NCI-H2171 (cell line): ENCODE measurements around the gene LRP8.

ENCODE experiments used
- DNase-seq: peaks from one replicate; lab custom pipeline; 2025; lab: John Stamatoyannopoulos, UW

LRP8 gene

GRCh38 chr1:53328009-53328461 lies at the start of gene LRP8:
Gene LRP8, minus strand, starts transcription at chr1:53328070. Its CDS starts 158 bp downstream, at chr1:53327912.
- DNase-seq, result peak; percentile 63

DNA sequence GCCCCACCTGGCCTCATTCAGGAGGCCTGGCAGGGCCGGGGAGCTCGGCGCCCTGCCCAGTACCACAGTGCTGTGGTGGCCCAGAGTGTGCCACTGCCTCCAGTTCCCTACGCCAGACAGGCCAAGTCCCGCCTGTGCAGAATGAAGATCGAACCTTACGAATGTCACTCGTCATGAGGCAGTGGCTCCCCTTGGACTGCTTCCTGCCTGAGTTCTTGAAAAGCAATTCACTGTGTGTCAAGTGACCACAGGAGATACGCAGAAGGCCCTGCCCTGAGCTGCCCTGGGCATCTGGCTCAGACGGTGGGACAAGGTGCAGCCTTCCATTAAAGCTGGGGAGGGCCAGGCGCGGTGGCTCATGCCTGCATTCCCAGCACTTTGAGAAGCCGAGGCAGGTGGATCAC lies 49.6 kb upstream of the LRP8 start:
- DNase-seq, result no peak

GRCh38 chr1:53376742-53377437 lies 49.0 kb upstream of the LRP8 start:
- DNase-seq, result no peak

- peak; percentile 95 for DNase-seq
Measured at GRCh38 chr1:53376041-53376461, 48.2 kb upstream of the LRP8 start.

GRCh38 chr1:53375440-53375839 lies 47.6 kb upstream of the LRP8 start:
- no peak for DNase-seq

DNA sequence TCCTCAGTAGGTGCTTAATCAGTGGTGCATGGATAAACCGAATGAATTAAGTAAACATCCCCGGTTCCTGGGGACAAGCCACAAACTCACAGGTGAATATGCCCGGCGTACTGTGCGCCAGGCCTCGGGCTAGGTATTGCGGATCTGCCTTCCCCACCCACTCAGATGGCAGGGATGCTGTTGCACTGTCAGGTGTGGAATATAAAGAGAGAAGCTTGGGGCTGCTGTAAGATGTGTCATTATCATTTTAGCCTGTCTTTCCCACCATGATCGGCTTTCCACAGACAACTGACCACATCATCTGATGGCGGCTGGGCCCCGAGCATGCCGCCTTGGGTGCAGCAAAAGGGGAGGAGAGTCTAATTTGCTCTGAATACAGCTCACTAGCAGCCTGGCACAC lies 45.4 kb upstream of the LRP8 start:
- no peak for DNase-seq

GRCh38 chr1:53372501-53372951 lies 44.7 kb upstream of the LRP8 start:
- no peak for DNase-seq

GRCh38 chr1:53371851-53372250 lies 44.0 kb upstream of the LRP8 start:
- no peak for DNase-seq

GRCh38 chr1:53371121-53371666 lies 43.3 kb upstream of the LRP8 start:
- DNase-seq, result no peak

DNA sequence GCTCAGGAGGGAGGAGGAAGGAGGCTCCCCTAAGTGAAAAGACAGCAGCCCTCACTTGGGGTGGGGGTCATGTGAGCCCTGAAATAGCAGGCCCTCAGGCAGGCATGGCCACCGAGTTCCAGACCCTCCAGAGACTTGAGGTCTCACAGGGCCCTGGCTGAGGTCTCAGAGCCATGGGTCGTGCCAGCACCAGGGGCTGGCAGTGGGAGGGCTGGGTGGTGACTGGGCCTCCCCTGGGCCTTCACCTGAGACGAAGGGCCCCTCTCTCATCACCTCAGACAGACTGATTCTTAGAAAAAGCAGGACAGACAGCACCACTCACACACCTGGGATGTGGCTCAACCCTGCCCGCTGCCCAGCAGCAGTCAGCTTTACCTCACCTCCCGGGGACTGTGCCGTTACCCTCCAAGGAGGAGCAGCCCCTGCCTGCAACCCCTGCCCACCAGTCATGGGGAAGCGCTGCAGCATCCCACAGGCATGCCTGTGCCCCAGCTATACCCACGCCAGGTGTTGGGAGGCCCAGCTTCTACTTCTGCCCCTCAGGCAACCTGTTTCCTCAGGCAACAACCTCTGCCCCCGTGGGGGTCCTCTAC lies 42.6 kb upstream of the LRP8 start:
- no peak for DNase-seq

DNA sequence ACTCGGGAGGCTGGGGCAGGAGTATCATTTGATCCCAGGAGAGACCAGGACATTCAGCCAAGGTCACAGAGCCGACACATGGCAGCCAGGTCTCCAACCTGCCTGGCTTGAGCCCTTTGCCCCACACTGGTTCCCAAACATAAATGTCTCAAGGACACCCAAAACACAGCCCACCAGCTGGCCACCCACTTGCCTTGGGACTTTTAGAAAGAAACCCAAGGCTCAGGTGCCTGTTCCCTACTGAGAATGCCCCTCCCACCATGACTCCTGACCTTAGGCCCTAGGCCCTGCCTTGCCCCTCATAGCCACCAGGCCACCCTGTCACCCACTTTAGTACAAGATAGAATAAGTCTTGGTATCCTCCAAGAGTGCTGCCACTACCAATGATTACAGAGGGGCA lies 41.9 kb upstream of the LRP8 start:
- DNase-seq, result no peak

DNA sequence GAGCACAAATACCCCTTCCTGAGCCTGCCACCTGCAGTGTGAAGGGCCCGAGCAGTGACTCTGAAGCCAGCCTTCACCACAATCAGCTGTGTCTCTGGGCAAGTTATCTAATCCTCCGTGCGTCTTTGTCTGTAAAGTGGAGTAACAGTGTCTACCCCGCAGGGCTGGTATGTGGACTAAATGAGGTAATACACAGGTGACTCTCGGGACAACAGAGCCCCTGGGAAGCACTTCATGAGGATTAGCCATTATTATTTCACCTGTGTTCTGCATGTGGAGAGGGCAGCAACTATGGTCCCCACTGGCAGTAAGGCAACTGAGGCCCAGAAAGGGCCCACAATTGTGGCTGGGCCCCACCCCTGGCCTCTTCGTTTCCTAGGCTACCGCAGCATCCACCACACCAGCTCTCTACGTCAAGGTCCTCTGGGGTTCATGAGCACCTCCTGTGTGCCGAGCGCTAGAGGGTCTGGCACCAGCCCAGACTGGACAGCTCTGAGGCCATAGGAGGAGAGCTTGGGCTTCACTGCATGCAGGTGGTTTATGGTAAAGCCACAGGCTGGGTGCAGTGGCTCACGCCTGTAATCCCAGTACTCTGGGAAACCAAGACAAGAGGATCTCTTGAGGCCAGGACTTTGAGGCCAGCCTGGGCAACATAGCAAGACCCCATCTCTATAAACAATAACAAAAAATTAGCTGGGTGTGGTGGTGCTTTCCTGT lies 41.3 kb upstream of the LRP8 start:
- DNase-seq, result no peak

- DNase-seq, result no peak
Measured at GRCh38 chr1:53368314-53369033, 40.6 kb upstream of the LRP8 start.

GRCh38 chr1:53367503-53368313 lies 39.8 kb upstream of the LRP8 start:
- DNase-seq, result no peak

GRCh38 chr1:53366901-53367502 lies 39.1 kb upstream of the LRP8 start:
- no peak for DNase-seq

DNA sequence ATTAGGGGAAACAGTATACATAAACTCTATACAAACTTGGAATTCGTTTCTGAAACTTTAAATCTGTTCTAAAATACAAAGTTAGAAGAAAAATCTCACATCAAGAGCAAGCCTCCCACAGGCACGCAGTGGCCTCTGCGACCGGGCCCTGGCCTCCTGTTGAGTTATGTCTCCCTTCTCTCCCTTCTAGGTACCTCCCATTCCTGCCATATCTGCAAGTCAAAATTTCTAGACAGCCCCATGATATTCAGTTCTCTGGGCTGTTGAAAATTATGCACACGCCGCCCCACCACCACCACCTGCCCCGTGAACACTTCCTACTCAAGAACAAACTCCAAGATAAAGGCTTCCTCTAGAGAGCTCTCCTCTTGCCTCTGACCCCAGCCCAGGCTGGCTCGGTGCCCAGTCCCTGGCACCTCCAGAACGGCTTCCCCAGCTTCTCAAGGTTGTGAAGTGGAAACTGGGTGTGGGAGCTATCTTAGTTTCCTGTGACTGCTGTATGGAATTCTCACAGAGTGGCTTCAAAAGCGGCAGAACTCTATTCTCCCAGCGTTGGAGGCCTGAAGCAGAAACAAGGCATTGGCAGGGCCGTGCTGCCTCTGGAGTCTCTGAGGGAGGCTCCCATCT lies 37.7 kb upstream of the LRP8 start:
- DNase-seq, result no peak

- peak; percentile 70 for DNase-seq
Measured at GRCh38 chr1:53362851-53363642, 35.2 kb upstream of the LRP8 start.

GRCh38 chr1:53362270-53362669 lies 34.4 kb upstream of the LRP8 start:
- no peak for DNase-seq

DNA sequence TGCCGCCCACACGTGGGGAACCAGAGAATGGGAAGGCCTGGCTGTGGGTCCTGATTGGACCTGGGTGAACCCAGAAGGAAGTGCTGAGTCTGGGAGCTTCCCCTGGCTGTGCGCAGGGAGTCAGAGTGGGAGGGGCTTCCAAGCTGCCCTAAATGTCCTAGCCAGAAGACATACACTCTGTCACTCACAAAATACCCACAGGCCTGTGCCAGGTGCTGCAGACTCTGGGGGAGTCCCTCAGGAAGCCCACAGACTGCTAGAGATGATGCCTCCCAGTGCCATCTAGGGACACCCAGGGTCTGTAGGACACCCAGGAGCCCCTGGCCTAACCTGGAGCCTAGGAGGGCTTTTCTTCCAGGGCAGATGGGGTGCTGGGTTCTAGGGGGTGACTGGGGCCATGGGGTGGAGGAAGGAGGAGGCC lies 33.7 kb upstream of the LRP8 start:
- no peak for DNase-seq

DNA sequence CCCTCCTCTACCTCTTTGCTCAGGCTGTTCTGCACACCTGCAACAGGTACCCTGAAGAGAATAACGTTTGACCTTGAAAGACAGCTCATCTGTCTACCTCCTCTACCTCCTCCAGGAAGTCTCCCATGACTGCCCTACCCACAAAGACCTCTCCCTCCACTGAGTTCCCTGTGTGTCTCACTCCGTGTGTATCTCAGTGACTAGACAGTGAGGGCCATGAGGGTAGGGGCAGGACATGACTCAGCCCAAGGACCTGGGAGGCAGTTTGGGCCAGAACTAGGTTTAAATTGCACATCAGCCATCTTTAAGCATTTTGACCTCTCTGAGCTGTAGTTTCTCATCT lies 32.0 kb upstream of the LRP8 start:
- no peak for DNase-seq
